NT2/D1 (cell line): ENCODE measurements around the gene RELN.

ENCODE experiments used
- DNase-seq: peaks from one replicate; pipeline ENCODE4 v3.0.0-alpha.2; 2011; ENCODE audit warnings: low read depth, low spot score
- H3K27me3 ChIP-seq: 2 replicates; pipeline ENCODE4 v1.6.0; 2011; ENCODE audit warnings: mild to moderate bottlenecking; ENCODE audit not compliant: insufficient read length, insufficient read depth
- H3K36me3 ChIP-seq: 2 replicates; pipeline ENCODE4 v1.6.1; 2011; ENCODE audit warnings: mild to moderate bottlenecking, low read length, mixed read lengths; ENCODE audit not compliant: insufficient read depth, insufficient read length
- H3K4me1 ChIP-seq: 2 replicates; pipeline ENCODE4 v1.5.1; 2011; ENCODE audit not compliant: insufficient read depth, insufficient read length
- H3K4me3 ChIP-seq: 2 replicates; pipeline ENCODE4 v1.5.1; 2011; ENCODE audit warnings: low read depth; ENCODE audit not compliant: insufficient read length
- H3K9ac ChIP-seq: 2 replicates; pipeline ENCODE4 v1.6.0; 2011; ENCODE audit warnings: low read depth; ENCODE audit not compliant: insufficient read length
- H3K9me3 ChIP-seq: 2 replicates; pipeline ENCODE4 v1.5.1; 2011; ENCODE audit warnings: mild to moderate bottlenecking, low read length; ENCODE audit not compliant: insufficient read depth
- SUZ12 ChIP-seq: IDR thresholded peaks from 2 replicates; pipeline ENCODE4 v1.6.1; 2011; ENCODE audit not compliant: insufficient read length, insufficient read depth; ENCODE audit errors: extremely low read depth
- YY1 ChIP-seq: IDR thresholded peaks from 2 replicates; pipeline ENCODE4 v1.6.1; 2011; ENCODE audit not compliant: insufficient read length, insufficient read depth
- ZNF274 ChIP-seq: IDR thresholded peaks from 2 replicates; pipeline ENCODE4 v1.6.1; 2011; ENCODE audit warnings: mild to moderate bottlenecking, low read depth, low read length

RELN gene

GRCh38 chr7:103955985-103956384, 33.5 kb downstream of the RELN start:
- H3K27me3 ChIP-seq, result no peaks in the 10 kb centered on the region
- no peak overlapping the region for H3K9ac ChIP-seq
- no peak overlapping the region for H3K4me3 ChIP-seq
- H3K36me3 ChIP-seq, result no peaks in the 10 kb centered on the region
- H3K9me3 ChIP-seq, result no peaks in the 10 kb centered on the region
- no peaks in the 10 kb centered on the region for H3K4me1 ChIP-seq
- no peak for DNase-seq
- TF ChIP-seq SUZ12 (no peak), YY1 (no peak), ZNF274 (no peak)

GRCh38 chr7:103952408-103952807, 37.0 kb downstream of the RELN start:
- DNase-seq, result no peak
- no peaks in the 10 kb centered on the region for H3K4me1 ChIP-seq
- no peak overlapping the region for H3K9ac ChIP-seq
- no peaks in the 10 kb centered on the region for H3K27me3 ChIP-seq
- H3K4me3 ChIP-seq, result no peak overlapping the region
- H3K36me3 ChIP-seq, result no peaks in the 10 kb centered on the region
- TF ChIP-seq ZNF274 (no peak), SUZ12 (no peak), YY1 (no peak)
- H3K9me3 ChIP-seq, result no peaks in the 10 kb centered on the region

- TF ChIP-seq SUZ12 (no peak), ZNF274 (no peak), YY1 (no peak)
- no peak for DNase-seq
- Histone ChIP-seq H3K9ac (no peak overlapping the region), H3K27me3 (no peaks in the 10 kb centered on the region), H3K4me1 (no peaks in the 10 kb centered on the region), H3K9me3 (no peaks in the 10 kb centered on the region), H3K4me3 (no peak overlapping the region), H3K36me3 (no peaks in the 10 kb centered on the region)
Measured at GRCh38 chr7:103951311-103951710, 38.1 kb downstream of the RELN start.

- TF ChIP-seq ZNF274 (no peak), YY1 (no peak), SUZ12 (no peak)
- H3K27me3 ChIP-seq, result no peaks in the 10 kb centered on the region
- H3K9me3 ChIP-seq, result no peaks in the 10 kb centered on the region
- H3K4me1 ChIP-seq, result no peaks in the 10 kb centered on the region
- no peak for DNase-seq
- H3K36me3 ChIP-seq, result no peaks in the 10 kb centered on the region
- no peak overlapping the region for H3K4me3 ChIP-seq
- H3K9ac ChIP-seq, result no peak overlapping the region
Measured at GRCh38 chr7:103949374-103949773, 40.1 kb downstream of the RELN start.

- Histone ChIP-seq H3K4me1 (no peaks in the 10 kb centered on the region), H3K9ac (no peak overlapping the region), H3K27me3 (no peaks in the 10 kb centered on the region), H3K36me3 (no peaks in the 10 kb centered on the region), H3K9me3 (no peaks in the 10 kb centered on the region), H3K4me3 (no peak overlapping the region)
- TF ChIP-seq ZNF274 (no peak), YY1 (no peak), SUZ12 (no peak)
- no peak for DNase-seq
Measured at GRCh38 chr7:103947026-103947655, 42.3 kb downstream of the RELN start.

GRCh38 chr7:103944230-103944900, 45.1 kb downstream of the RELN start:
- H3K36me3 ChIP-seq, result no peaks in the 10 kb centered on the region
- H3K4me1 ChIP-seq, result no peaks in the 10 kb centered on the region
- H3K9ac ChIP-seq, result no peak overlapping the region
- DNase-seq, result no peak
- no peaks in the 10 kb centered on the region for H3K9me3 ChIP-seq
- no peaks in the 10 kb centered on the region for H3K27me3 ChIP-seq
- TF ChIP-seq ZNF274, result no peak
- no peak for TF ChIP-seq YY1
- TF ChIP-seq SUZ12, result no peak
- H3K4me3 ChIP-seq, result no peak overlapping the region

GRCh38 chr7:103941976-103942375, 47.5 kb downstream of the RELN start:
- DNase-seq, result no peak
- no peak overlapping the region for H3K4me3 ChIP-seq
- H3K27me3 ChIP-seq, result no peaks in the 10 kb centered on the region
- no peaks in the 10 kb centered on the region for H3K9me3 ChIP-seq
- no peaks in the 10 kb centered on the region for H3K4me1 ChIP-seq
- H3K36me3 ChIP-seq, result no peaks in the 10 kb centered on the region
- TF ChIP-seq ZNF274 (no peak), SUZ12 (no peak), YY1 (no peak)
- no peak overlapping the region for H3K9ac ChIP-seq
